ENCODE results near the gene ESD. TPM values are rescaled to one million over a fixed set of nuclear protein-coding genes. Genes with fewer than 3 reads are reported as not detected.
A peak's percentile ranks its signal among the peaks of the same experiment; 100 is the strongest.
"Not testable (repeated sequence)": the region's sequence is repeated elsewhere in the genome, so short reads cannot be mapped to it uniquely, and the experiment has no call there.

Gene ESD
- total and polyA plus RNA-seq, 5 donors from 2014 or later = 30.1 to 141 (median 128) TPM

- H3K4me3 Mint-ChIP-seq = no peak overlapping the region
- H3K27ac ChIP-seq (ENCODE audit: insufficient read depth, low read length, poor library complexity, severe bottlenecking) = no peak overlapping the region
- peaks cover 4% of the 10 kb centered on the region for H3K27me3 ChIP-seq (ENCODE audit: control insufficient read depth, insufficient read depth, low read length)
- no peaks in the 10 kb centered on the region for H3K4me1 Mint-ChIP-seq
- H3K9me3 ChIP-seq (ENCODE audit: control insufficient read depth in 2 of 2, low read length in 2 of 2) = no peaks in the 10 kb centered on the region
- no peak overlapping the region for H3K4me3 ChIP-seq (ENCODE audit: low read depth, low read length)
- no peaks in the 10 kb centered on the region for H3K9me3 Mint-ChIP-seq
- H3K4me1 ChIP-seq (ENCODE audit: control insufficient read depth, insufficient read depth, low read length, poor library complexity, severe bottlenecking) = no peaks in the 10 kb centered on the region
- no peak for DNase-seq
- no peaks in the 10 kb centered on the region for H3K36me3 ChIP-seq (ENCODE audit: control insufficient read depth, insufficient read depth, low read length)
- peaks cover 8% of the 10 kb centered on the region for H3K27me3 Mint-ChIP-seq
- H3K27ac Mint-ChIP-seq = no peak overlapping the region
- no peak for ATAC-seq (ENCODE audit: low read depth in 2 of 2)
- no peaks in the 10 kb centered on the region for H3K36me3 Mint-ChIP-seq
Observed at GRCh38 chr13:46761866-46762265, 35.1 kb downstream of the ESD start.

- H3K27ac ChIP-seq (ENCODE audit: insufficient read depth, low read length, poor library complexity, severe bottlenecking) = no peak overlapping the region
- H3K9me3 Mint-ChIP-seq = peaks cover 0 to 2% (median 0%) of the 10 kb centered on the region in 7 donors
- H3K27me3 ChIP-seq (ENCODE audit: control insufficient read depth, insufficient read depth, low read length) = peaks cover 4% of the 10 kb centered on the region
- DNase-seq (no peak), ATAC-seq (ENCODE audit: low read depth in 2 of 2) (no peak)
- no peaks in the 10 kb centered on the region for H3K4me1 ChIP-seq (ENCODE audit: control insufficient read depth, insufficient read depth, low read length, poor library complexity, severe bottlenecking)
- H3K4me3 ChIP-seq (ENCODE audit: low read depth, low read length) = no peak overlapping the region
- H3K9me3 ChIP-seq (ENCODE audit: control insufficient read depth in 2 of 2, low read length in 2 of 2) = no peaks in the 10 kb centered on the region
- H3K36me3 Mint-ChIP-seq = no peaks in the 10 kb centered on the region
- H3K4me1 Mint-ChIP-seq = no peaks in the 10 kb centered on the region
- H3K4me3 Mint-ChIP-seq = no peak overlapping the region
- no peaks in the 10 kb centered on the region for H3K36me3 ChIP-seq (ENCODE audit: control insufficient read depth, insufficient read depth, low read length)
- H3K27me3 Mint-ChIP-seq = peaks cover 12% of the 10 kb centered on the region
- peak overlapping the region in 1 of 3 donors; percentile 24 for H3K27ac Mint-ChIP-seq
Observed at GRCh38 chr13:46761174-46761573, 35.8 kb downstream of the ESD start.

GRCh38 chr13:46759846-46760245, 37.1 kb downstream of the ESD start:
- no peak overlapping the region for H3K4me3 ChIP-seq (ENCODE audit: low read depth, low read length)
- ATAC-seq (ENCODE audit: low read depth in 2 of 2) (no peak), DNase-seq (no peak)
- Mint-ChIP-seq H3K4me3 (no peak overlapping the region), H3K27me3 (peaks cover 12% of the 10 kb centered on the region), H3K4me1 (peaks cover 0 to 2% (median 0%) of the 10 kb centered on the region in 4 donors), H3K27ac (peak overlapping the region in 1 of 3 donors; percentile 39), H3K9me3 (peaks cover 0 to 2% (median 0%) of the 10 kb centered on the region in 7 donors), H3K36me3 (no peaks in the 10 kb centered on the region)
- no peaks in the 10 kb centered on the region for H3K4me1 ChIP-seq (ENCODE audit: control insufficient read depth, insufficient read depth, low read length, poor library complexity, severe bottlenecking)
- no peak overlapping the region for H3K27ac ChIP-seq (ENCODE audit: insufficient read depth, low read length, poor library complexity, severe bottlenecking)
- no peaks in the 10 kb centered on the region for H3K9me3 ChIP-seq (ENCODE audit: control insufficient read depth in 2 of 2, low read length in 2 of 2)
- no peaks in the 10 kb centered on the region for H3K36me3 ChIP-seq (ENCODE audit: control insufficient read depth, insufficient read depth, low read length)
- peaks cover 4% of the 10 kb centered on the region for H3K27me3 ChIP-seq (ENCODE audit: control insufficient read depth, insufficient read depth, low read length)

GRCh38 chr13:46757640-46758039, 39.3 kb downstream of the ESD start:
- Histone ChIP-seq H3K4me1 (ENCODE audit: control insufficient read depth, insufficient read depth, low read length, poor library complexity, severe bottlenecking) (no peaks in the 10 kb centered on the region), H3K4me3 (ENCODE audit: low read depth, low read length) (no peak overlapping the region), H3K36me3 (ENCODE audit: control insufficient read depth, insufficient read depth, low read length) (no peaks in the 10 kb centered on the region), H3K27ac (ENCODE audit: insufficient read depth, low read length, poor library complexity, severe bottlenecking) (no peak overlapping the region), H3K9me3 (ENCODE audit: control insufficient read depth in 2 of 2, low read length in 2 of 2) (no peaks in the 10 kb centered on the region), H3K27me3 (ENCODE audit: control insufficient read depth, insufficient read depth, low read length) (peaks cover 4% of the 10 kb centered on the region)
- H3K9me3 Mint-ChIP-seq = peaks cover 0 to 2% (median 0%) of the 10 kb centered on the region in 7 donors
- H3K36me3 Mint-ChIP-seq = no peaks in the 10 kb centered on the region
- no peak overlapping the region for H3K4me3 Mint-ChIP-seq
- no peak overlapping the region for H3K27ac Mint-ChIP-seq
- DNase-seq (no peak), ATAC-seq (ENCODE audit: low read depth in 2 of 2) (no peak)
- H3K4me1 Mint-ChIP-seq = peaks cover 0 to 2% (median 0%) of the 10 kb centered on the region in 4 donors
- peaks cover 12% of the 10 kb centered on the region for H3K27me3 Mint-ChIP-seq

- DNase-seq (no peak), ATAC-seq (ENCODE audit: low read depth in 2 of 2) (no peak)
- H3K4me3 Mint-ChIP-seq = no peak overlapping the region
- H3K4me1 Mint-ChIP-seq = peaks cover 3 to 4% (median 3%) of the 10 kb centered on the region in 4 donors
- H3K27ac Mint-ChIP-seq = no peak overlapping the region
- H3K36me3 Mint-ChIP-seq = no peaks in the 10 kb centered on the region
- peaks cover 0 to 2% (median 0%) of the 10 kb centered on the region in 7 donors for H3K9me3 Mint-ChIP-seq
- Histone ChIP-seq H3K4me1 (ENCODE audit: control insufficient read depth, insufficient read depth, low read length, poor library complexity, severe bottlenecking) (no peaks in the 10 kb centered on the region), H3K27ac (ENCODE audit: insufficient read depth, low read length, poor library complexity, severe bottlenecking) (no peak overlapping the region), H3K27me3 (ENCODE audit: control insufficient read depth, insufficient read depth, low read length) (peaks cover 4% of the 10 kb centered on the region), H3K36me3 (ENCODE audit: control insufficient read depth, insufficient read depth, low read length) (no peaks in the 10 kb centered on the region), H3K4me3 (ENCODE audit: low read depth, low read length) (no peak overlapping the region), H3K9me3 (ENCODE audit: control insufficient read depth in 2 of 2, low read length in 2 of 2) (no peaks in the 10 kb centered on the region)
- peaks cover 12% of the 10 kb centered on the region for H3K27me3 Mint-ChIP-seq
Observed at GRCh38 chr13:46756977-46757376, 40.0 kb downstream of the ESD start.

- peaks cover 6 to 15% (median 12%) of the 10 kb centered on the region in 4 donors for H3K4me1 Mint-ChIP-seq
- not testable (repeated sequence) for DNase-seq; H3K36me3 ChIP-seq (ENCODE audit: control insufficient read depth, insufficient read depth, low read length); H3K4me3 ChIP-seq (ENCODE audit: low read depth, low read length); H3K27ac ChIP-seq (ENCODE audit: insufficient read depth, low read length, poor library complexity, severe bottlenecking); H3K36me3 Mint-ChIP-seq; H3K4me3 Mint-ChIP-seq; H3K27me3 ChIP-seq (ENCODE audit: control insufficient read depth, insufficient read depth, low read length); ATAC-seq (ENCODE audit: low read depth in 2 of 2); H3K9me3 Mint-ChIP-seq; H3K27ac Mint-ChIP-seq; H3K9me3 ChIP-seq (ENCODE audit: control insufficient read depth in 2 of 2, low read length in 2 of 2); H3K4me1 ChIP-seq (ENCODE audit: control insufficient read depth, insufficient read depth, low read length, poor library complexity, severe bottlenecking)
- H3K27me3 Mint-ChIP-seq = peaks cover 12% of the 10 kb centered on the region
Observed at GRCh38 chr13:46755508-46755907, 41.5 kb downstream of the ESD start.

GRCh38 chr13:46754812-46755211, 42.1 kb downstream of the ESD start:
- Histone ChIP-seq H3K4me1 (ENCODE audit: control insufficient read depth, insufficient read depth, low read length, poor library complexity, severe bottlenecking) (no peaks in the 10 kb centered on the region), H3K27ac (ENCODE audit: insufficient read depth, low read length, poor library complexity, severe bottlenecking) (no peak overlapping the region), H3K9me3 (ENCODE audit: control insufficient read depth in 2 of 2, low read length in 2 of 2) (no peaks in the 10 kb centered on the region), H3K4me3 (ENCODE audit: low read depth, low read length) (no peak overlapping the region), H3K27me3 (ENCODE audit: control insufficient read depth, insufficient read depth, low read length) (peaks cover 4% of the 10 kb centered on the region), H3K36me3 (ENCODE audit: control insufficient read depth, insufficient read depth, low read length) (peaks cover 8% of the 10 kb centered on the region)
- H3K36me3 Mint-ChIP-seq = peaks cover 5% of the 10 kb centered on the region
- peaks cover 6 to 15% (median 12%) of the 10 kb centered on the region in 4 donors for H3K4me1 Mint-ChIP-seq
- ATAC-seq (ENCODE audit: low read depth in 2 of 2) = no peak
- H3K4me3 Mint-ChIP-seq = peak overlapping the region in 1 of 4 donors; percentile 52
- no peak overlapping the region for H3K27ac Mint-ChIP-seq
- peaks cover 0 to 2% (median 0%) of the 10 kb centered on the region in 7 donors for H3K9me3 Mint-ChIP-seq
- no peak for DNase-seq
- H3K27me3 Mint-ChIP-seq = peaks cover 12% of the 10 kb centered on the region

- ATAC-seq (ENCODE audit: low read depth in 2 of 2) (no peak), DNase-seq (no peak)
- Mint-ChIP-seq H3K4me1 (peaks cover 6 to 15% (median 12%) of the 10 kb centered on the region in 4 donors), H3K27me3 (peaks cover 12% of the 10 kb centered on the region), H3K27ac (no peak overlapping the region), H3K4me3 (no peak overlapping the region), H3K36me3 (peaks cover 5% of the 10 kb centered on the region), H3K9me3 (peaks cover 0 to 2% (median 0%) of the 10 kb centered on the region in 7 donors)
- Histone ChIP-seq H3K27me3 (ENCODE audit: control insufficient read depth, insufficient read depth, low read length) (peaks cover 4% of the 10 kb centered on the region), H3K27ac (ENCODE audit: insufficient read depth, low read length, poor library complexity, severe bottlenecking) (no peak overlapping the region), H3K4me3 (ENCODE audit: low read depth, low read length) (no peak overlapping the region), H3K9me3 (ENCODE audit: control insufficient read depth in 2 of 2, low read length in 2 of 2) (no peaks in the 10 kb centered on the region), H3K36me3 (ENCODE audit: control insufficient read depth, insufficient read depth, low read length) (peaks cover 8% of the 10 kb centered on the region), H3K4me1 (ENCODE audit: control insufficient read depth, insufficient read depth, low read length, poor library complexity, severe bottlenecking) (no peaks in the 10 kb centered on the region)
Observed at GRCh38 chr13:46753917-46754316, 43.0 kb downstream of the ESD start.
